ENCODE results near the gene CR2.
"Not testable (repeated sequence)": the region's sequence is repeated elsewhere in the genome, so short reads cannot be mapped to it uniquely, and the experiment has no call there.

Gene CR2

DNA sequence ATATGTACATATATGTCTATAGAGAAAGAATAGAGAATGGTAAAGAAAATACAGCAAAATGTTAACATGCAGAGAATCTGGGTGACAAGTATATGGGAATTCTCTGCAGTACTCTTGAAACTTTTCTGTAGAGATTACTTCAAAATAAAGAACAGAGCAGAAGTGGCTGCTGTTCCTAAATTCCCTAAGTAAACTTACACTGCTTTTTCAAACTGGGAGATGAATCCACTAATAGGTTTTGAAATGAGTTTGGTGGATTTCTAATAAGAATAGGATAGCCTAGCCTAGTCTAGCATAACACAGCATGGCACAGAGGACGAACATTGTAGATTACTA is 450 bp upstream of the CR2 start:
- no peak for DNase-seq

DNA sequence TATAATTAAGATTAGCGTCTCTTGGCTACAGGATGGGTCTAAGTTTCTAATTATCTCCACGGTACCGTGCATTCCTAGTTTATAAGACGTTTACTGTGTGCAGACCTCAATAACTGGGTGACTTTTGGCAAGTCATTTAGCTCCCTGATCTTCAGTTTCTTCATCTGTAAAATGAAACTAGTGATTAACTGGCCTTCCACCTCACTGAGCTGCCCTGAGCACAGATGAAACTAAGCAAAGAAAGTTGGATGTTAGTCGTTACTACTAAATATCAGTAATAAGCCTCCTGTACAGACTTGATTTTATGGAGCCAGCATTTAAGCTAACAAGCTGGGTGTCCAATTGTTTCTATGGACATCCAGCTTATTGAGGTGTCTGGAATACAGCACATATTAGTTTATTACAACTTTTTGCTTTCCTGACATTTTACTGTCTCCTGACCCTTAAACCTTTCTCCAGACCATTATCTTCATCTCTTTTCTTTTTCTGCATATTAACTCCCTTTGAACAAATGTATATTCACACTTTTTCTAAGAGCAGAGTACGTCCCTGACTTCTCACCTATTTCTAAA is 1.1 kb downstream of the CR2 start:
- DNase-seq = no peak

DNA sequence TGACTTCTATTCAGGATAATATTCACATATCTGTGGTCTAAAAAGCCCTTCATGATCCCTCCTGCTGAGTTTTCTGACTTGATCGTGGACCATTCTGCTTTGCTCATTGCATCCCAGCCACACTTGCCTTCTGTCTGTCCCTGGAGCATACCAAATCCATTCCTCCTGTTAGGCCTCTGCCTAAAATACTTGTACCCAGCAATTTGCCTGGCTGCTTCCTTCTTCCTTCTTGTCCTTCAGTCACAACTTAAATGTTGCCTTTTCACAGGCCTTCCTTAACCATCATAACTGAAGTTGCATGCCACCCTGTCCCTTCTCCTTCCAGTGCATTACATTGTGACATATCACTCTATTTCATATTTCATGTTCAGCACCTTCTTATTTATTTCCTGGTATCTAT is 4.3 kb downstream of the CR2 start:
- no peak for DNase-seq

DNA sequence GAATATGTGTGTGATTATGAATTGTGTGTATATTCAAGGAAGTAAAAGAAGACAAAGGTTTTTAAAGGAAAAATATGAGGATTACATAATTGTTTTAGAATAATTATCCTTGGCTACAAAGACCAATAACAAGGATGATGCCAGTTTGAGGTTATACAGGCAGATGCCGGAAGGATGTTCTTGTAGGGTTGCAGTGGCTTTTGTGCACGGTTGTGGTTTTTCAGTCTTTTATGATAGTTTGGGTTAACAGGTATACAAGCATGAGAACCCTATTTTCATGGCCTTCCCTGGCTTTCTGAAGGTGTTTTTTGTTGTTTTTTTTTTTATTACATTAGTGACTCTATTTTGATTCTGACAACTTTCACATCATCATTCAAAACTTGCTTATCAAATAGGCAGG is 4.9 kb downstream of the CR2 start:
- DNase-seq = no peak

DNA sequence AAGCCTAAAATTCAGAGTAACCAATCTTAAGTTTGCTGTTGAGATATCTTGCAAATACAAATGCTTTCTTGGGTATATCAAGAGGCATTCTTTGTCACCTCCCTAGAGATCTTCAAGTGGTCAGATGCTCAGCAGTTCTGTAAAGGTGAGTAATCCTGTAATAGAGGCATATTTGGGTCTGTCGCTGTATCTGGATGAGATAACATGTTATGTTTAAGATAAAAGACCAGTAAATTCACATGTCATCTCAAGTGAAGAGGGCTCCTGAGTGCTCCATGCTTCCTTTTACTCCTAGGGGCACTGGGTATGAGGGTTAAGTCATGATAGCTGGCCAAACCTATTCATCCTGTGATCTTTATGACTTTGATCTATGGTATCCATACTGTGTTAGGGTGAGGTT is 7.5 kb downstream of the CR2 start:
- DNase-seq = no peak

DNA sequence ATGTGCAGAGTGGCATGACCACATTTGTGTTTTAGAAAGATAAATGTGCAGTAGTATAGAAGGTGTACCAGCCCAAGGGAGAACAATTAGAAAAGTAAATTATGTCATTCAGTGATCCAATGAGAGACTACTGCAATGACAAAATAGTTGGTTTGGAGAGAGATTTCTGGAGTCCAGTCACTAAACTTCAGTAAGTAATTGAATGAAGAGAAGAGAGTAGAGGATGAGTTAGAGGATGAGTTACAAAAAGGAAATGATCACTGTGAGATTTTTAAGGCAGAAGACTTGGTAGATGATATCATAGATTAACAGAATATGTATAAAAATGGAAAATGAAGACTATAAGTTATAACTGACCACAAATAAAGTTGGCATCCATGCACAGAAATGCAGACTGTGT is 8.4 kb downstream of the CR2 start:
- DNase-seq = no peak

DNA sequence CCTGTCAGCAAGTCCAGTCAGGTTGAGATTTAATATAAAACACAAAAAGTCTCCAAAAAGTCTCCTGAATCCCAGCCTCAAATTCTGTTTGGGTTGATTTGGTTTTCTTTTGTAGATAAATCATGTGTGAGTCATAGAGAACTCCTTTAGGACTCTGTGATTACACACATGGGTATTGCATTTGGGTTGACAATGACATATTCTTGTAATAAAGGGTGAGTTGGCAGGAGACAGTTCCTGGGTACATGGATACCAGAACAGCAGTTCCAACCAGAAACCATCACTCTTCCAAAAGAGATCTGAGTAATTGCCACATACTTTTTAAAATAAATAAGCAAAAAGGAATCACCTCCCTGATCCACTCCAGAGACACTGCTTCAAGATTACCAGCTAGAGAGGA is 8.9 kb downstream of the CR2 start:
- no peak for DNase-seq

DNA sequence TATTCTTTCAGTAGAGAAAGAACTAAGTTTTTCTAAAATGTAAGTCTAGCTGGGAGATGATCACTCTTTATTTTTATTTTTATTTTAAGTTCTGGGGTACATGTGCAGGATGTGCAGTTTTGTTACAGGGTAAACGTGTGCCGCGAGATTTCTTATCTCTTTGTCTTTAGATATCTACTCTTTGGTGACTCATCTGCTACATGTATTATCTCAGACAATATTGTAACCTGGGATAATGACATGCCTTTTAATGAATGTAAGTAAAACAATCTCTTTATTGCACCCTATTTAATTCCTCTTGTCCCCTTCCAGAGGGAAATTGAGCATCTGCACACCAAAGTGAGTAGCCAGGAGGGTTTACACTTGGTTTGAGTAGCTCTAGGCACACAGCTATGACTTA is 9.4 kb downstream of the CR2 start:
- DNase-seq = no peak

DNA sequence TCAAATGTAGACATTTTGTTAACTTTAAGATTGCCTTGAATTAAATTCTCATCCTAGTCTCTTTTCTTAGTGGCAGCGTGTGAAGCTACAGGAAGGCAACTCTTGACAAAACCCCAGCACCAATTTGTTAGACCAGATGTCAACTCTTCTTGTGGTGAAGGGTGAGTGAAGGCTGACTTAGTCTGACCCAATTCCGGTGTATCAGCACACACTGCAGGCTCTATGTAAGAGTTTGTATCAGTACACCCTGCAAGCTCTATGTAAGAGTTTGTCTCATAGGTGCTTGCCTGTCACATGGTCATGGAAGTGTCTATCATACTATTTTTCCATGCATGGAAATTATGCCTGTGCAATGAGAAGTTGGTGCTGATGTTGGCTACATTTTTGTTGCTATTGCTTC is 16.8 kb downstream of the CR2 start:
- no peak for DNase-seq

DNA sequence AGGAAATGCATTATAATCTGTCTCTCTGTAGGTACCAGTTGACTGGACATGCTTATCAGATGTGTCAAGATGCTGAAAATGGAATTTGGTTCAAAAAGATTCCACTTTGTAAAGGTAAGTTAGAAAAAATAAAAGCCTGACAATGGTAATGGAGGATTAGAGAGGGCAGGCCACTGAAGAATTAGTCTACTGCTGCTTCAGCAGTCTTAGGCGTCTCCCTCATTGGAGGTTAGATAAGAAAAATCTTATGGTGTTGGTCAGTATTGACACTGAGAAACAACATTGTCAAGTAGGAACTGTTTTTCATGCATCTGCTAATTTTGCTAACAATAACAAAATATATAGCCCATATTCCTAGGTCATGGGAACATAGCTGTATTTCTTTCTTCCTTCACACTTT is 20.1 kb downstream of the CR2 start:
- DNase-seq = no peak

DNA sequence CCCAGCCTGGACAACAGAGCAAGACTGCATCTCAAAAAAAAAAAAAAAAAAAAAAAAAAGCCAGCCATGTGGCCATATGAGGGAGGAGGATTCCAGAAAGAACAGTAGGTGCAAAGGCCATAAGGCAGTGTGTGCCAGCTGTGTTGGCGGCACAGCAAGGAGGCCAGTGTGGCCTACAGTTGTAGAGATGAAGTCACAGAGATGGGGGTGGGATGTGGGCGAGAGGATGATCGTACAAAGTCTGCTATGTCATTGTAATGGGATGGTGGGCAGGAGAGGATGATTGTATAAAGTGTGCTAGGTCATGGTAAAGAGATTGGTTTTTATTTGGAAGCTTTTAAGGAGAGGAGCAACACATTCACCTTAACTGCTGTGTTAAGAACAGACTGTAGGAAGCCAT is 32.1 kb downstream of the CR2 start:
- DNase-seq = no peak

DNA sequence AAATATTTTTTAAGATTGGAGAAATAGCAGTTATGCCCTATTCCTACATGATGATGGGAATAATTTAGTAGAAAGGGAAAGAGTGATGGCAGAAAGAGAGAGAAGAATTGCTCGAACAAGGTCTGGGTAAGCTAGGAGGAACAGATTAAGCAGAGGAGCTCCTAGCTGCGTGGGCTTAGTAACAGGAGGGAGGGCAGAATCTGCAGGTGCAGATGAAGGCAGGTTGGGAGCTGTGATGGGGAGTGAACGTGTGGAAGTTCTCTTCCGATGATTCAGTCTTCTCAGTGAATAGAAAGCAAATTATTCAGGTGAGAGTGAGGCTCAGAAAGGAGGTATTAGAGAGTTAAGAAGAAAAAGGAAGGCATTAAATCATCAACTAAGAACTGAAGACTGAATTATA is 33.5 kb downstream of the CR2 start:
- no peak for DNase-seq

DNA sequence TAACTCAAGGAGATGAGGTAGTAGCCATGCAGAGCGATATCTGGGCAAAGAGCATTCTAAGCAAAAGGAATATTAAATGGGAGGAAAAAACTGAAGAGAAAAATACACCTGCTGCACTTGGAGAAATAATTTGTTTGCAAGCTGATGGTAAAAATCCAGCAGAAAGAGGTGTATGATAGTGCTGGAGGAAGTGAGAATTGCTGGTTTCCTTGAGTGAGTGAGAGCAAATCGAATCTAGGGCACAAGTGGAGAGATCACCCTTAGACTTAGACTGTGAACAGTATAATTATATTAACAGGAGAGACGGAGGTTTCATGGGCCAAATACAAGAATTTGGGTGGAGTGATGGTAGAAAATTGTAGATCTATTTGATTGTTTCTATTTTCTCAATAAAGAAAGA is 39.1 kb downstream of the CR2 start:
- DNase-seq = no peak

DNA sequence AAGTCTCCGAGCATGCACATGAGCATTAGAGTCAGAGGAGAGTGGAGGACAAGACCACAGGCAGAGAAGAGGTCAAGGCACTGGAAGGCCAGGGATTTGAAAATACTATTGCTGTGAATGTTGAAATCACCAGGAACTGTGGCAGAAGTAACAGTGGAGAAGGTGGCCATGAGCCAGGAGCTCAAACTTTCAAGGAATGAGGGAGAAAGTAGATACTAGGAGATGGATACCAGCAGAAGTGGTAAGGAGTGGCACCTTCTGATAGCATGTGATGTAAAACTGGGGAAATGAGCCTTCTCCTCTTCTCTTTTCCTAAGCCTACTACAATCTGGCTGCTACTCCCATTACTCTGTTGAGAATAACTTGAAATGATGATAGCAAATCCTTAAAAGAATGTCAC is 40.0 kb downstream of the CR2 start:
- no peak for DNase-seq

DNA sequence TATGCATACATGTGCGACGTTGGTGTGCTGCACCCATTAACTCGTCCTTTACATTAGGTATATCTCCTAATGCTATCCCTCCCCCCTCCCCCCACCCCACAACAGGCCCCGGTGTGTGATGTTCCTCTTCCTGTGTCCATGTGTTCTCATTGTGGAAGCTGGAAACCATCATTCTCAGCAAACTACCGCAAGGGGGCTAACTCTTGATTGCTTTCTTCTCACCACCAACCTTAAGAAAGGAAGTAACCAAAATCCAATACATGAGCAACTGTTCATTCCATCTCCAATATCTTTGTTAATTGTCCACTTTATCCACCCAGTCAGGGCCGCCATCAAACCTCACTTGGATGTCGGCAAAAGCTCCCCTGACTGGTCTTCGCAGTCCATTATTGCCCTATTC is 41.2 kb downstream of the CR2 start:
- DNase-seq = not testable (repeated sequence)

DNA sequence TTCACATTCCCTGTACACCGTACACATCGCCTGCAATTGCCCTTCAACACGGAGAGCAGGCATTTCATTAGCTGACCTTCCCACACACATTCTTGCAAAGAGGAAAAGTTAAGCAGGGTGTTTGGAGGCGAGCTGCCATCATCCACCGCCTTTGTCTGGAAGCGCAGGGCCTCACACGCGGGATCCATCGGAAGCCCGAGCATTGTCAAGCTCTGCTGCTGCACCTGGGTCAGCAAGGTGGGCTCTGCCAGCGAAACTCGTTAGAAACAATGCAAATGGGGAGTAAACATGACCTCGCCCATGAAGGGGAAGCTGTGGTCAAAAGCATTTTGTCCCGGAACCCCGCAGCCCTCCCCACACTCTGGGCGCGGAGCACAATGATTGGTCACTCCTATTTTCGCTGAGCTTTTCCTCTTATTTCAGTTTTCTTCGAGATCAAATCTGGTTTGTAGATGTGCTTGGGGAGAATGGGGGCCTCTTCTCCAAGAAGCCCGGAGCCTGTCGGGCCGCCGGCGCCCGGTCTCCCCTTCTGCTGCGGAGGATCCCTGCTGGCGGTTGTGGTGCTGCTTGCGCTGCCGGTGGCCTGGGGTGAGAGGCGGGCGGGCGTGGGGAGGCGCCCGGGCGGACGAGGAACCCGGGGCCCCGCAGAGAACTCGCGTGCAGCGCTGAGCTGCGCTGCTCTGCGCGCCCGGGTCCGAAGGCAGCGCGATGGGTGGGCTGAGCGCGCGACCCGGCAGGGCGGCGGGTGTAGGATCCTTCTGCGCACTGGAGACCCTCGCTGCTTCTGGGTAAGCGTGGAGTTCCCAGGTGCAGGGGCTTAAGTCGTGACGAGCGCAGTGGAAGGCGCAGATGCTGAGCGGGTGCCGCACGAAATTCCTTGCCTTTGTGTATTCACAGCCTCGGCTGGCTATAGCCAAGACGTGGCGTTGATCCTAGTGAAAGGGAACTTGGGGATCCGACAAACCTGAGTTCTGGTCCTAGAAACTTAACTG is 42.0 kb downstream of the CR2 start, which contains the start of gene CR1:
Gene CR1 (plus strand): TSS at position 357 of the 992 bp plus-strand sequence. CDS start 111 bp downstream, at position 468.
- DNase-seq = peak; percentile 8

DNA sequence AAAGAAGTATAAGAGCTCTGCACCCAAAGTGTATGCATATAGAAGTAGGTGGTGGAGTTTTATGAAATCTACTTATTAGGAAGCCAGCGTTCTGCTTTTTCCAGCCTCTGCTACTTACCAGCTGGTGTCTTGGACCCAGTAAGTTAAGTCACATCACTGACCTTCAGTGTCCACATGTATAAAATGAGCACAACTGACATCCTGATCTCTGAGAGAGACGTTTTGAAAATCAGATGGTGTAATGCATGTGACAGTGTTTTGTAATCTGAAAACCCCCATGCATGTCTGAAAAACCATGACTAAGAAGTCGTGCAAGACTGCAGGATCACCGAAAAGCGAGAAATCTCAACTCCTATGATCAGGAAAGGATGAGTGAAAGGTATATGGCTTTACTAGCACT is 43.8 kb downstream of the CR2 start:
- no peak for DNase-seq

DNA sequence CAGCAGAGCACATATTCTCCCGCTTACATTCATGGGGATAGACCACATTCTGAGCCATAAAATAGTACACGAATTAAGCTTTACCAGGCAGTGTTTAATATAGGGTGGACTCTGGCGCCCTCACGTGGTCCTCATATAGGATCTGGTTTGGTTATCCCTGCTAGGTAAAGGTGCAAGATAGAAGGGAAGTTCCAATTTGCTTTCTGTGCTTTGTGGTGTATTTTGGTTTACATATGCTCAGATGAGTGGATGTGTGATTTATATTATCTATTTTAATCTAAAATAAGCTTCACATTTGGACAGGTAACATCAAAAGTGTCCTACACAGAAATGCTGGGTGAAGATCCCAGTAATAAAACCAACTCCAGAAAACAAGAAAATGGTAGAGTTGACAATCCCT is 45.4 kb downstream of the CR2 start:
- peak; percentile 39 for DNase-seq

DNA sequence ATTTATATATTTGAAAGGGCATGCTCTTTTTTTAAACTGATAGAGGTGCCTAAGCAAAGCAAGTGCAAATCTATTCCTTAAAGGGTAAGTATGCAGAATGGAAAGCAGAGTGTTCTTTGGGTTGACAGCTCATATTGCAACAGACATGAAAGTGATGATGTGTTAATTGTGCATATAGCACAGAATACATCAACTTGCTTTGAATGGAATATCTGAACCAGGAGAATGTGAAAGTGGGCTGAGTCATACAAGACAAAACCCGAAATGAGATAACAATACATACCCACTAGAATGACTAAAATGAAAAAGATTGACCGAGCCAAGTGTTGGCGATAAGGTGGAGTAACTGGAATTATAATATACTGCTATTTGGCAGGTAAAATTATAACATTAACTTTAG is 46.2 kb downstream of the CR2 start:
- no peak for DNase-seq

DNA sequence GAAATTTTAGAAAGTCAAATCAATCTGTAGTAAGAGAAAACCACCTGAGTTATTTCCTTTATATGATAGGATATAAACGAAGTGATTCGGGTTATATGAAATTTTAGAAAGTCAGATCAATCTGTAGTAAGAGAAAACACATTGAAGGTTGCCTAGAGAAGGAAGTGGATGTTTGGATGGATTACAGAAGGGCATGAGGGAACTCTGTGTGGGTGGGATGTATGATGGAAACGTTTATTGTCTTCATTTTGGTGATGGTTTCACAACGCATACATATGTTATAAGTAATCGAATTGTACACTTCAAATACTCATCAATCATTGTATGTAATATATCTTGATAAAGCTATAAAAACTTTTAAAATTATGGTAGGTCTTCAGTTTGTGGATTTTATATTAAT is 46.9 kb downstream of the CR2 start:
- no peak for DNase-seq

DNA sequence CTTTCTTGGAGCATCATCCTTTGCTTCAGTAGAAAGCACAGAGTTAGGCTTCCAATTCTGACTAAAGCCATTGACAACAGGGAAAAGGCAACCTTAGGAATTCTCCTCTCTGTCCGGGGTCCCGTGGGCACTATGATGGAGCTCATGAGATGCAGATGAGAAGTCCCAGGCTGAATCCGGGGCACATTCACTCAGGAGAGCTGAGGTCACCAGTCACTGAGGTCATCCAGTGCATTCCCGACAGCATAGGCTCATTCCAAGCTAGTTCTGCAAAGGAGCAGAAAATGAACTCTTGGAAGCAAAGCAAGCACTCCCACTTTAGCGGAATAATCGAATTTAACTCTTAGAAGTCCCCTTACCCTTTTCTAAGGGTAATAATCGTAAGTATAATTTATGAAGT is 48.6 kb downstream of the CR2 start:
- no peak for DNase-seq

DNA sequence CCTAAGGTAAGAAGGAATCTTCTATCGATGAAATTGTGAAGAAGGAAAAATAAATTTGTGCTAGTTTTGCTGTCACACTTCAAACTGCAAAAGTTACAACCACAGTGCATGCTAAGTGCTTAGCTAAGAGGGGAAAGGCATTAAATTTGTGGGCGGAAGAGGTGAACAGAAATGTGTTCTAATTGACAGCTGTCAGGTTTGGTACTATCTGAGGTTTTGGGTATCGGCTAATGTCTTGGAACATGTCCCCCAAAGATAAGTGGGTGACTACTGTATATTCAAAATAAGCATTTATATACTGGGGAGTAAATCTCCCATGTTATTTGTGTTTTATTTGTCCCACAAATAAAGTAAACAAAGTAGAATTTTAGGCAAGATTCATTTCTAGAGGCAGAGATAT is 49.8 kb downstream of the CR2 start:
- no peak for DNase-seq

DNA sequence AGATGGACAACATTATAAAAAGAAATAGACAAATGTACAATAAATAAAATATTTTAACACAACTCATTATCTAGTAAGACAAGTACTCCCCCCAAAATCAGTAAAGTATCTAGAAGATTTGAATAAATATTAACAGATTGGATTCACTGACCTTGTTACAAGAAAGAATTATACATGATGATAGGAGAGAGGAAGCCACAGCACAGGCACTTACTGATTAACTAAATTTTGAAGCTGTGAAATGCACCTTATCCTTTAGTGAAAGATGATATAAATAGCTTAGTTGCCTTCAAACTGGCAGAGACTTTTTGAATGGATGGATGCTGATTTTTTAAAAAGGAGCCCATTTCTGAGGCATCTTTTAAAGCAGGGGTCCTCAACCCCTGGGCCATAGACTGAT is 50.3 kb downstream of the CR2 start:
- DNase-seq = no peak

DNA sequence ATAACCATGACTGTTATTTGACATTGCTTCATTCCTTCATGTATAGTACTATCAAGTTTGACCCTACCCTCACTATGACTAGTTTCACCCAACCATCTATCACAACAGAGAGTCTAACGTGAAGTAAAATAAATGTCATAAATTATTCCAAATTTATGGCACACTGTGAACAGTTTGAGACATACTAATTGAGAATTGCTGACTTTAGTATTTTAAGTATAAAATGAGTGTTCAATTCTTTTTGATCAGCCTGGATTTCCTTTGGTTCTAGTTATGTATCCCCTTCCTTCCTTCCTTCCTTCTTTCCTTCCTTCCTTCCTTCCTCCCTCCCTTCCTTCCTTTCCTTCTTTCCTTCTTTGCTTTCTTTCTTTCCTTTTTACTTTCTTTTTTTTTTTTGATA is 56.3 kb downstream of the CR2 start:
- no peak for DNase-seq

DNA sequence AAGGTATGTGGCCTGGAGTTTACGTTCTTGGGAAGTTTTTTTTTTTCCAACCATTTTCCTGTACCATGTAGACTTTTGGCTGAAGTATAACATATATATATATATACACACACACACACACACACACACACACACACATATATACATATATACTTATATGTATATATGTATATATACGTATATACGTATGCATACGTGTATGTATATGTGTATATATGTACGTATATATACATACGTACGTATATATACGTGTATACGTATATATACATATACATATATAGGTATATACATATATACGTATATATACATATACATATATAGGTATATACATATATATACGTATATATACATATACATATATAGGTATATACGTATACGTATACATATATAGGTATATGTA is 60.8 kb downstream of the CR2 start:
- no peak for DNase-seq
